Measurements from ENCODE around the gene XYLB.

XYLB gene

GRCh38 chr3:38457111-38458003, 110.8 kb downstream of the XYLB start:
- DNase-seq: no peak

- DNase-seq: no peak
Measured at GRCh38 chr3:38458796-38459498, 112.4 kb downstream of the XYLB start.

- DNase-seq: no peak
Measured at GRCh38 chr3:38459499-38460048, 113.0 kb downstream of the XYLB start.

GRCh38 chr3:38460377-38461270, 114.0 kb downstream of the XYLB start:
- DNase-seq: no peak

Measured in activated T-cell treated with anti-CD3 and anti-CD28 coated beads, Interleukin-2, amount 50 U/mL, for 48 hours (primary cell).